ENCODE results near the gene RIMS3.
"Not testable (repeated sequence)": the region's sequence is repeated elsewhere in the genome, so short reads cannot be mapped to it uniquely, and the experiment has no call there.

Gene RIMS3

GRCh38 chr1:40630488-40631223, 34.8 kb downstream of the RIMS3 start:
- DNase-seq (ENCODE audit: low spot score): no peak

- DNase-seq (ENCODE audit: low spot score): not testable (repeated sequence)
Observed at GRCh38 chr1:40629546-40629945, 35.9 kb downstream of the RIMS3 start.

- DNase-seq (ENCODE audit: low spot score): no peak
Observed at GRCh38 chr1:40628903-40629292, 36.6 kb downstream of the RIMS3 start.

GRCh38 chr1:40627987-40628902, 37.2 kb downstream of the RIMS3 start:
- no peak for DNase-seq (ENCODE audit: low spot score)

GRCh38 chr1:40626383-40626770, 39.1 kb downstream of the RIMS3 start:
- no peak for DNase-seq (ENCODE audit: low spot score)

- no peak for DNase-seq (ENCODE audit: low spot score)
Observed at GRCh38 chr1:40625476-40626382, 39.8 kb downstream of the RIMS3 start.

GRCh38 chr1:40625076-40625475, 40.4 kb downstream of the RIMS3 start:
- DNase-seq (ENCODE audit: low spot score): no peak

GRCh38 chr1:40622936-40623629, 42.4 kb downstream of the RIMS3 start:
- no peak for DNase-seq (ENCODE audit: low spot score)

- DNase-seq (ENCODE audit: low spot score): no peak
Observed at GRCh38 chr1:40621821-40622450, 43.5 kb downstream of the RIMS3 start.

GRCh38 chr1:40620586-40621210, 44.8 kb downstream of the RIMS3 start:
- DNase-seq (ENCODE audit: low spot score): no peak

GRCh38 chr1:40620150-40620549, 45.3 kb downstream of the RIMS3 start:
- no peak for DNase-seq (ENCODE audit: low spot score)

- no peak for DNase-seq (ENCODE audit: low spot score)
Observed at GRCh38 chr1:40618108-40618507, 47.4 kb downstream of the RIMS3 start.

GRCh38 chr1:40612345-40612831, 53.1 kb downstream of the RIMS3 start:
- DNase-seq (ENCODE audit: low spot score): peak; percentile 59

- DNase-seq (ENCODE audit: low spot score): no peak
Observed at GRCh38 chr1:40610156-40610555, 55.3 kb downstream of the RIMS3 start.

GRCh38 chr1:40607921-40608320, 57.6 kb downstream of the RIMS3 start:
- DNase-seq (ENCODE audit: low spot score): no peak

GRCh38 chr1:40606978-40607377, 58.5 kb downstream of the RIMS3 start:
- no peak for DNase-seq (ENCODE audit: low spot score)

- DNase-seq (ENCODE audit: low spot score): no peak
Observed at GRCh38 chr1:40606194-40606593, 59.3 kb downstream of the RIMS3 start.

- no peak for DNase-seq (ENCODE audit: low spot score)
Observed at GRCh38 chr1:40599926-40600325, 65.6 kb downstream of the RIMS3 start.

GRCh38 chr1:40595623-40596022, 69.9 kb downstream of the RIMS3 start:
- no peak for DNase-seq (ENCODE audit: low spot score)

GRCh38 chr1:40594187-40594531, 71.3 kb downstream of the RIMS3 start:
- DNase-seq (ENCODE audit: low spot score): no peak
